ENCODE data around the gene ELMO1. TPM values are rescaled to one million over a fixed set of nuclear protein-coding genes. Genes with fewer than 3 reads are reported as not detected.

Gene ELMO1
- total RNA-seq, 1 donor from 2014 or later, result 29.4 TPM

DNA sequence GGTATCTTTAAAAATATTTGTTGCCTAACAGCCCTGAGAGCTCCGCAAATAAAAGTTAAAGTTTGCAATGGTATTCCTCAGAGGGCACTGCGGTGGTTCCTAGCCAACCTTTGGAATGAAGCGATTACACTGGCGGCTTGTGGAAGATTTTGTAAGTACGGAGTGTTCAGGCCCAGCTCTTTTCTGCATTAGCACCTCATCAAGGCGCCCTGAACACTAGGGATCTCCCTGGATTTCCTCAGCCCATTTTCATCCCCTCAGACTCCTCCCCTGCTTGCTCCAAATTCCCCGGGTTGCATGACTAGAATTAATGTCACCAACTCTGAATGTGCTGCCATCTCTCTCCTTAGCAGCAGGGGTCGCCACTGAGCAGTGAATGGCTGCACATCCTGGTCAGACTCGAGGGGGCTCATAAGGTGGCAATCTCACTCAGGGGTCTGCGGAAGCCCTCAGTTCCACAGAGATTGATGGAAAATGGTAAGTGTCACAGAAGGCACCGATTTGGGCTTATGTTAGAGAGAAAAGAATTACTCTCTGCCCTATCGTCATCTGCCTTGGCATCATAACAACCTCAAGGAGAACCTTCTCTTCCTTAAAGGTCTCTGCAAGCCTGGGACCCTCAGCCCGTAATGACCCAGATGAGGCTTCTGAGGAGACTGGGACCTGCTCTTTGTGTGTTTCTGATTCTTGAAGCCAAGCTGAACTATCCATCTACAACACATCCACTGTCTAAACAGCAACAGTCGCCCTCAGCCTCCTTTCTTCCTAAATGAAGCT lies 461.5 kb downstream of the ELMO1 start:
- no peak for DNase-seq (ENCODE audit: extremely low spot score, unreplicated experiment)
- Mint-ChIP-seq H3K4me1 (ENCODE audit: unreplicated experiment) (peaks cover 46% of the 10 kb centered on the region), H3K36me3 (no peaks in the 10 kb centered on the region), H3K9me3 (no peaks in the 10 kb centered on the region), H3K27ac (no peak overlapping the region), H3K27me3 (no peaks in the 10 kb centered on the region), H3K4me3 (peak overlapping the region; percentile 12)
- TF ChIP-seq, protein P1, sequence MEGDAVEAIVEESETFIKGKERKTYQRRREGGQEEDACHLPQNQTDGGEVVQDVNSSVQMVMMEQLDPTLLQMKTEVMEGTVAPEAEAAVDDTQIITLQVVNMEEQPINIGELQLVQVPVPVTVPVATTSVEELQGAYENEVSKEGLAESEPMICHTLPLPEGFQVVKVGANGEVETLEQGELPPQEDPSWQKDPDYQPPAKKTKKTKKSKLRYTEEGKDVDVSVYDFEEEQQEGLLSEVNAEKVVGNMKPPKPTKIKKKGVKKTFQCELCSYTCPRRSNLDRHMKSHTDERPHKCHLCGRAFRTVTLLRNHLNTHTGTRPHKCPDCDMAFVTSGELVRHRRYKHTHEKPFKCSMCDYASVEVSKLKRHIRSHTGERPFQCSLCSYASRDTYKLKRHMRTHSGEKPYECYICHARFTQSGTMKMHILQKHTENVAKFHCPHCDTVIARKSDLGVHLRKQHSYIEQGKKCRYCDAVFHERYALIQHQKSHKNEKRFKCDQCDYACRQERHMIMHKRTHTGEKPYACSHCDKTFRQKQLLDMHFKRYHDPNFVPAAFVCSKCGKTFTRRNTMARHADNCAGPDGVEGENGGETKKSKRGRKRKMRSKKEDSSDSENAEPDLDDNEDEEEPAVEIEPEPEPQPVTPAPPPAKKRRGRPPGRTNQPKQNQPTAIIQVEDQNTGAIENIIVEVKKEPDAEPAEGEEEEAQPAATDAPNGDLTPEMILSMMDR (conservative IDR thresholded peaks at IDR 0.05), result peak; percentile 85

DNA sequence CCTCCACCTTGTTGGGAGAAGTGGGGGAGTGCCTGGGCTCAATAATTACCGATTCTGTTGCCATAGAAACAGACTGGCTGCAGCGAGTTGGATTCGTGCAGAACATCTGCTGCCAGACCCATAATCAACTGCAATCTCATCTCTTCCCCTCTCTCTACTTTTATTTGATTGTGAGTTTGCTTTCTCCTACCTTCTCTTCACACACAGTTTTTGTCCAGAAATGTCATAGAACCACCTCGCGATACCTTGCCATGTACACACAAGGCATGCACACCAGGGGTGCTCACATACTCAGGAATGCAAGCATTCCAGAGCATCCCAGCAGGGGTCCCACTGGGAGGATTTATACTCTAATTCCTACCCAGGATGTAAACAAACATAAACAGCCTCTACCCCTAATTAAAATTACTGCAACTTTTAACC lies 462.1 kb downstream of the ELMO1 start:
- DNase-seq (ENCODE audit: extremely low spot score, unreplicated experiment), result no peak
- Mint-ChIP-seq H3K9me3 (no peaks in the 10 kb centered on the region), H3K4me1 (ENCODE audit: unreplicated experiment) (peaks cover 48% of the 10 kb centered on the region), H3K4me3 (peak overlapping the region; percentile 69), H3K27ac (no peak overlapping the region), H3K27me3 (no peaks in the 10 kb centered on the region), H3K36me3 (no peaks in the 10 kb centered on the region)
- TF ChIP-seq, protein P1 (conservative IDR thresholded peaks at IDR 0.05), result no peak

DNA sequence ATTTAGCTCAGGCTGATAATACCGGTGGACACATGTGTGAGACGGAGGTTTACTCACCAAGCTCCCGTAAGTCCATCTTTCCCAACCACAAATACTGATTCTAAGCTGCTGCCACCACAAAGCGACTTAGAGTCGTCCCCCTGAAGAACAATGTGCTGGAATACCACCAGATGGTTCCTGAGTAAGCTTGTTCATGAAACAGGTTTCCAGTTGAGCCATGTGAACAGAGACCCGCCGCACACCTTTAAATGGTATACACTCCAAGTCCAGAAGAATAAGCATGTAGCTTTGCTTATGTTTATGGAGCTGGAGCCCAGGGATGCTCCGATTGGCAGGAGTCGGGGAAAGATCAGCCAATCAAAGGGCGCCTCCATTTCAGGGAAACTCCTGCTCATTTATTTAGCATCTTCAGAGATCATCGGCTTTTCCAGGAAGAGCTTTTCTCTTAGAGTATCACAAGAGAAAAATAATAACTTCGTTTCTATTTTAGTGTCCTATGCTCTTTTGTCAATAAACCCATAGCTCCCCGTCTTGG lies 462.7 kb downstream of the ELMO1 start:
- Mint-ChIP-seq H3K27ac (no peak overlapping the region), H3K9me3 (no peaks in the 10 kb centered on the region), H3K27me3 (no peaks in the 10 kb centered on the region), H3K36me3 (no peaks in the 10 kb centered on the region), H3K4me3 (peak overlapping the region; percentile 69), H3K4me1 (ENCODE audit: unreplicated experiment) (peaks cover 54% of the 10 kb centered on the region)
- TF ChIP-seq, protein P1 (conservative IDR thresholded peaks at IDR 0.05), result no peak
- no peak for DNase-seq (ENCODE audit: extremely low spot score, unreplicated experiment)

DNA sequence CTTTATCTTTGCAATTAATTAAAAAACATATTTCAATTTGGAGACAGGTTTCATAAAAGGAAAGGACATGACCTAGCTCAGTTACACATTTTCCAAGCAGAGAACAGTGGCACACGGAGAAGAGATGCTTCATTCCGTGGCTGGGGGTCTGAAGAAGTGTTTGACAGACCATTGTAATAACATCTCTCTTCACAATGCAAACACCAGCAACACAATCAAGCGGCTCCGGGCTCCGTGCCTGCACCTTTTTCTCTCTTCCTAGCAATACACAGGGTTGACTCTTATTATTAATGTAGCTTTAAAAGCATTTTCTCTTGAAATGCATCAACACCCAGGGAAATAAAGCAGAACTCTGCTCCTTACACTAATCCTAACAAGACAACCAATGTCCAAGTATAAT lies 463.3 kb downstream of the ELMO1 start:
- peaks cover 54% of the 10 kb centered on the region for H3K4me1 Mint-ChIP-seq (ENCODE audit: unreplicated experiment)
- TF ChIP-seq, protein P1 (conservative IDR thresholded peaks at IDR 0.05), result no peak
- H3K36me3 Mint-ChIP-seq, result no peaks in the 10 kb centered on the region
- peak overlapping the region; percentile 69 for H3K4me3 Mint-ChIP-seq
- no peak for DNase-seq (ENCODE audit: extremely low spot score, unreplicated experiment)
- H3K27ac Mint-ChIP-seq, result peak overlapping the region; percentile 1
- H3K27me3 Mint-ChIP-seq, result no peaks in the 10 kb centered on the region
- H3K9me3 Mint-ChIP-seq, result peaks cover under 1% of the 10 kb centered on the region

DNA sequence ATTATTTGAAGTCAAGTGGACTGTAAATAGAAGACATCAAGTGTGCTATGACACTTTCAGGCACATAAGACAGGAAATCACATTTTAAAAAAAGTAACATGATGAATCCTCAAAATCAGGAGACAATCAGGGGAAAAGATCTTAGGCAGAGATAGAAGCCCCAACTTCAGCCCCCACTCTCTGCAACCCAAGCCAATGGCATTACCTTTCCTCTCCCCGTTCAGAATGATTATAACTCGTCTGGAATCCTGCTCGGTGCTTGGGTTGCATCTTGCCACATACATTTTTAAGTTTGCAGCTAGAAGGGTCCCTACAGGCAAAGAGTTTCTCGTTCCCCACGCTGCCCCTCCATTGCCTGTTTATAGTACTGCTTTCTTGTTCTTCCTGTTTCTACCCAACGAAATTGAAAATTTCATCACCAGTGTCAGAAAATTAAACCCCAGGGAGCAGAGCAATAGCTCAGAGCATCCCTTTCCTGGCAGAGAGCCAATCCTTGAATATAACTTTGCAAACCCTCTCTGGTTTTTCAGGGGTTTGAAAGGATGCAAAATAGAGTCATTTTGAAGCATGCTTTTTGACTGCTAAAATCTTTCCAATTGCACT lies 463.9 kb downstream of the ELMO1 start:
- DNase-seq (ENCODE audit: extremely low spot score, unreplicated experiment), result no peak
- Mint-ChIP-seq H3K4me3 (peak overlapping the region; percentile 69), H3K4me1 (ENCODE audit: unreplicated experiment) (peaks cover 59% of the 10 kb centered on the region), H3K9me3 (peaks cover 4% of the 10 kb centered on the region), H3K27ac (peak overlapping the region; percentile 1), H3K27me3 (no peaks in the 10 kb centered on the region), H3K36me3 (no peaks in the 10 kb centered on the region)
- TF ChIP-seq, protein P1 (conservative IDR thresholded peaks at IDR 0.05), result no peak

Measured in type B pancreatic cell (in vitro differentiated cells).